HepG2 (cell line): ENCODE results near the gene TRIM25. TPM values are rescaled to one million over a fixed set of nuclear protein-coding genes. Genes with fewer than 3 reads are reported as not detected.

ENCODE experiments used
- AGO2 ChIP-seq: fragments of 200-400 bp; formaldehyde crosslinking; optimal IDR thresholded peaks from 2 replicates; pipeline ENCODE3; 2017; ENCODE audit warnings: mild to moderate bottlenecking, low read depth, low read length, moderate library complexity
- CREBL2 ChIP-seq: sonication (generic); formaldehyde crosslinking; IDR thresholded peaks from 2 replicates; pipeline ENCODE4 v1.8.1; 2023; ENCODE audit warnings: missing genetic modification reagents, mild to moderate bottlenecking, borderline replicate concordance
- HOXA5 ChIP-seq: sonication (generic); formaldehyde crosslinking; IDR thresholded peaks from 2 replicates; pipeline ENCODE4 v1.4.0; 2020; ENCODE audit warnings: missing genetic modification reagents
- ISX ChIP-seq: sonication (generic); formaldehyde crosslinking; conservative IDR thresholded peaks from 2 replicates; pipeline ENCODE4 v1.5.0; 2020; ENCODE audit warnings: missing genetic modification reagents
- LRRFIP1 ChIP-seq: sonication (generic); formaldehyde crosslinking; conservative IDR thresholded peaks from 2 replicates; pipeline ENCODE4 v1.4.0; 2020; ENCODE audit warnings: missing genetic modification reagents
- NONO ChIP-seq, 2 experiments: fragments of 450-650 bp in 1 of 2; sonication (generic) in 1 of 2; formaldehyde crosslinking in 1 of 2; IDR thresholded peaks in 1 of 2; conservative IDR thresholded peaks in 1 of 2; 2 replicates each; pipeline versions ENCODE4 v1.6.1 to v1.8.0; 2017 to 2022; ENCODE audit warnings: mild to moderate bottlenecking in 1 of 2, missing genetic modification reagents in 1 of 2, moderate library complexity in 1 of 2
- PCBP1 ChIP-seq: fragments of 200-400 bp; formaldehyde crosslinking; IDR thresholded peaks from 2 replicates; pipeline ENCODE4 v1.6.1; 2017; ENCODE audit warnings: mild to moderate bottlenecking, low read depth, low read length, borderline replicate concordance
- PHB2 ChIP-seq: fragments of 450-650 bp; IDR thresholded peaks from 2 replicates; pipeline ENCODE4 v1.6.1; 2018; ENCODE audit not compliant: partially characterized antibody
- POLR2A ChIP-seq, 2 experiments: IDR thresholded peaks; 2 replicates each; pipeline ENCODE4 v1.6.1; 2011; ENCODE audit warnings: low read depth in 2 of 2, low read length in 2 of 2, mild to moderate bottlenecking in 1 of 2, moderate library complexity in 1 of 2; ENCODE audit not compliant: insufficient read depth in 1 of 2
- RARA ChIP-seq: IDR thresholded peaks from 2 replicates; pipeline ENCODE4 v1.6.1; 2016; ENCODE audit warnings: missing genetic modification reagents, missing compliant biosample characterization
- TCF12 ChIP-seq, 2 experiments: fragments of 450-650 bp in 1 of 2; sonication (generic) in 1 of 2; formaldehyde crosslinking in 1 of 2; IDR thresholded peaks; 2 replicates each; pipeline versions ENCODE4 v1.6.1 to v1.8.0; 2017 to 2022; ENCODE audit warnings: antibody characterized with exemption in 1 of 2, mild to moderate bottlenecking in 1 of 2, missing genetic modification reagents in 1 of 2, moderate library complexity in 1 of 2
- U2AF1 ChIP-seq: fragments of 200-400 bp; formaldehyde crosslinking; optimal IDR thresholded peaks from 2 replicates; pipeline ENCODE3; 2017; ENCODE audit warnings: mild to moderate bottlenecking, low read depth, low read length
- ZBTB3 ChIP-seq: sonication (generic); formaldehyde crosslinking; IDR thresholded peaks from 2 replicates; pipeline ENCODE4 v1.4.0; 2020; ENCODE audit warnings: low read depth, mild to moderate bottlenecking, moderate library complexity, missing genetic modification reagents, borderline replicate concordance
- ZNF10 ChIP-seq: sonication (generic); formaldehyde crosslinking; IDR thresholded peaks from 2 replicates; pipeline ENCODE4 v1.4.0; 2020; ENCODE audit warnings: mild to moderate bottlenecking, low read depth, missing genetic modification reagents, borderline replicate concordance
- ZNF124 ChIP-seq: sonication (generic); formaldehyde crosslinking; IDR thresholded peaks from 2 replicates; pipeline ENCODE4 v1.4.0; 2020; ENCODE audit warnings: missing genetic modification reagents
- ZNF281 ChIP-seq: sonication (generic); formaldehyde crosslinking; IDR thresholded peaks from 2 replicates; pipeline ENCODE4 v1.4.0; 2020; ENCODE audit warnings: missing genetic modification reagents, borderline replicate concordance
- ZNF350 ChIP-seq: sonication (generic); formaldehyde crosslinking; IDR thresholded peaks from 2 replicates; pipeline ENCODE4 v1.4.0; 2020; ENCODE audit warnings: mild to moderate bottlenecking, low read depth, missing genetic modification reagents, borderline replicate concordance
- ZNF710 ChIP-seq: sonication (generic); formaldehyde crosslinking; IDR thresholded peaks from 2 replicates; pipeline ENCODE4 v1.5.0; 2020; ENCODE audit warnings: mild to moderate bottlenecking, missing genetic modification reagents, borderline replicate concordance
- ZNF841 ChIP-seq: sonication (generic); formaldehyde crosslinking; IDR thresholded peaks from 2 replicates; pipeline ENCODE4 v1.8.1; 2023; ENCODE audit warnings: missing genetic modification reagents, borderline replicate concordance
- ZSCAN25 ChIP-seq: sonication (generic); formaldehyde crosslinking; IDR thresholded peaks from 2 replicates; pipeline ENCODE4 v1.8.0; 2022; ENCODE audit warnings: mild to moderate bottlenecking, missing genetic modification reagents
- polyA plus RNA-seq, 8 experiments: library from polyadenylated mRNA; depleted of rRNA in 3 of 8; stranded (reverse) in 7 of 8; unstranded in 1 of 8; fragments of >200 nt; fragmentation: Illumina TruSeq in 4 of 8; extraction: Trizol in 4 of 8; gene quantifications; 2 replicates each; pipeline versions ENCODE4 v1.2.1 to v1.2.3, GENCODE V29; 2011 to 2016; ENCODE audit warnings: low read depth in 4 of 8, missing spikeins in 1 of 8, mixed read lengths in 1 of 8; ENCODE audit not compliant: insufficient read depth in 1 of 8
- total RNA-seq, 5 experiments: library from RNA; depleted of rRNA; stranded (reverse); fragments of >200 nt; fragmentation: Illumina TruSeq; extraction: Trizol; gene quantifications; 2 replicates each; pipeline ENCODE4 v1.2.3, GENCODE V29; 2016; ENCODE audit warnings: low read depth in 1 of 5

The TRIM25 gene
- total and polyA plus RNA-seq, 2 of the 13 experiments (the other 11 are each of a cell fraction or from before 2014, with no cell fraction given) = 30.8 to 42.2 TPM

GRCh38 chr17:56960596-56961538 is 47.0 kb upstream of the TRIM25 start, which contains the start of gene COIL (continued):
- peak; percentile 72; the same call in 1 of the 2 replicates for TF ChIP-seq ZBTB3 (CRISPR knock-in tag)
- TF ChIP-seq ZNF710 = peak; percentile 63; the same call in 1 of the 2 replicates
- TF ChIP-seq ZSCAN25 (CRISPR knock-in tag) = peak; percentile 82; the same call in 1 of the 2 replicates
- no peak for TF ChIP-seq NONO (IDR thresholded peaks at IDR 0.05)
- TF ChIP-seq NONO (CRISPR knock-in tag; conservative IDR thresholded peaks at IDR 0.05) = peak; percentile 93
- no peak for TF ChIP-seq ZNF10 (CRISPR knock-in tag)
- peak; percentile 92 for TF ChIP-seq ZNF124 (CRISPR knock-in tag)
- peak; percentile 61 for TF ChIP-seq RARA (CRISPR knock-in tag)
- TF ChIP-seq POLR2A (IDR thresholded peaks at IDR 0.05; ENCODE audit: insufficient read depth in 1 of 2, low read depth in 2 of 2, low read length in 2 of 2) = peak; percentile 78 to 94
- no peak for TF ChIP-seq PCBP1
- TF ChIP-seq ISX = 0 out of 2 replicates have a peak, but pooled peaks have one; percentile 54
- TF ChIP-seq AGO2 = peak; percentile 78
- TF ChIP-seq ZNF281 (CRISPR knock-in tag) = peak; percentile 17; the same call in 1 of the 2 replicates
- no peak for TF ChIP-seq PHB2
- no peak for TF ChIP-seq U2AF1
- no peak for TF ChIP-seq TCF12 (IDR thresholded peaks at IDR 0.05)
- no peak; the same call in 1 of the 2 replicates for TF ChIP-seq TCF12 (CRISPR knock-in tag; IDR thresholded peaks at IDR 0.05)
- TF ChIP-seq ZNF841 (CRISPR knock-in tag) = no peak
- no peak for TF ChIP-seq LRRFIP1 (CRISPR knock-in tag)
- peak; percentile 88; the same call in 1 of the 2 replicates for TF ChIP-seq CREBL2 (CRISPR knock-in tag)
- TF ChIP-seq ZNF350 (CRISPR knock-in tag) = peak; percentile 95
- peak; percentile 95 for TF ChIP-seq HOXA5 (CRISPR knock-in tag)
